HEK293 (cell line): Measurements from ENCODE around the gene DGCR8.
"Not testable (repeated sequence)": the region's sequence is repeated elsewhere in the genome, so short reads cannot be mapped to it uniquely, and the experiment has no call there.

ENCODE experiments used
- CTCF ChIA-PET: fragments of 350-600 bp; formaldehyde crosslinking; extraction: SDS; loops from one replicate; lab custom pipeline; 2021; ENCODE audit warnings: antibody characterized with exemption; lab: Yijun Ruan, JAX
- POLR2A ChIA-PET: fragments of 300-600 bp; formaldehyde crosslinking; extraction: SDS; loops from one replicate; lab custom pipeline; 2020; ENCODE audit warnings: antibody characterized with exemption, inconsistent platforms; lab: Yijun Ruan, JAX
- H3K27ac ChIP-seq: fragments of 200-500 bp; sonication (Bioruptor generic); 2 replicates; pipeline ENCODE4 v1.5.1; 2014; ENCODE audit warnings: low read depth, low read length, control low read depth, inconsistent platforms; ENCODE audit errors: extremely low read depth
- H3K36me3 ChIP-seq, 2 experiments: fragments of 200-500 bp in 1 of 2; sonication (Bioruptor generic) in 1 of 2; 1 replicate in 1 of 2; 2 replicates in 1 of 2; pipeline ENCODE4 v1.5.1; 2014 to 2017; ENCODE audit warnings: inconsistent platforms in 2 of 2, low read length in 2 of 2; ENCODE audit not compliant: control insufficient read depth in 2 of 2, insufficient read depth in 1 of 2
- H3K4me1 ChIP-seq: fragments of 200-500 bp; sonication (Bioruptor generic); 2 replicates; pipeline ENCODE4 v1.5.1; 2014; ENCODE audit warnings: mild to moderate bottlenecking, low read length, inconsistent platforms; ENCODE audit not compliant: control insufficient read depth, insufficient read depth
- H3K4me3 ChIP-seq: 2 replicates; pipeline ENCODE4 v1.5.1; 2011; ENCODE audit warnings: low read depth, mild to moderate bottlenecking, control low read depth, low read length, moderate library complexity
- H3K9me3 ChIP-seq: fragments of 200-500 bp; sonication (Bioruptor generic); 2 replicates; pipeline ENCODE4 v1.5.1; 2014; ENCODE audit warnings: low read depth, low read length, inconsistent platforms; ENCODE audit not compliant: control insufficient read depth, insufficient read depth
- MYNN ChIP-seq: fragments of 450-650 bp; formaldehyde crosslinking; IDR thresholded peaks from 2 replicates; pipeline ENCODE4 v1.5.1; 2016; ENCODE audit warnings: missing biosample characterization, missing genetic modification characterization, borderline replicate concordance
- ZNF394 ChIP-seq: fragments of 450-650 bp; formaldehyde crosslinking; IDR thresholded peaks from 2 replicates; pipeline ENCODE4 v1.5.1; 2016; ENCODE audit warnings: missing biosample characterization, missing genetic modification characterization, mild to moderate bottlenecking, moderate library complexity, borderline replicate concordance
- ZNF549 ChIP-seq: fragments of 450-650 bp; IDR thresholded peaks from 2 replicates; pipeline ENCODE4 v1.5.1; 2018; ENCODE audit warnings: missing biosample characterization, missing genetic modification characterization, mild to moderate bottlenecking, inconsistent platforms, moderate library complexity
- TF ChIP-seq, protein P1 (sequence below): fragments of 450-650 bp; formaldehyde crosslinking; IDR thresholded peaks from 2 replicates; pipeline ENCODE4 v1.5.1; 2016; ENCODE audit warnings: missing biosample characterization, missing genetic modification characterization

The DGCR8 gene

DNA sequence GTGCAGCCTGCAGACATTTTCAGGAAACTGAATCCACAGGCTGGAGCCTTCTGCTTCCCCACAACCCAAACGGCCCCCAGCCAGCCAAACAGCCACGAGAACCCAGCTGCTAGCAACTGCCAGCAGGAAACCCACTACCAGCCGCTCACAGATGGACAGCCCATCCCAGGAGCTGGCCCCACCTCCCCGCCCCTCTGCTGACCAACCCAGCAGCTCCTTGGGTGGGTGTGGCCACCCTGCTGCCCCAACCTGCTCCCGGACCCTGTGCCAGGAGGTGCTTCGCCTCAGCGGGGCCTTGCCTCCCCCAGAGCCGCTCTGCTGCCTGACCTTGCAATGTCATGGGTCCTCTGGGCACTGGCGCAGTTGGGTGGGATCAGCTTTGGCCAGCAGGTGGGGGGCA, 79.0 kb downstream of the DGCR8 start (continued):
- TF ChIP-seq MYNN, result no peak
- TF ChIP-seq, all 188 proteins: peak for 0

DNA sequence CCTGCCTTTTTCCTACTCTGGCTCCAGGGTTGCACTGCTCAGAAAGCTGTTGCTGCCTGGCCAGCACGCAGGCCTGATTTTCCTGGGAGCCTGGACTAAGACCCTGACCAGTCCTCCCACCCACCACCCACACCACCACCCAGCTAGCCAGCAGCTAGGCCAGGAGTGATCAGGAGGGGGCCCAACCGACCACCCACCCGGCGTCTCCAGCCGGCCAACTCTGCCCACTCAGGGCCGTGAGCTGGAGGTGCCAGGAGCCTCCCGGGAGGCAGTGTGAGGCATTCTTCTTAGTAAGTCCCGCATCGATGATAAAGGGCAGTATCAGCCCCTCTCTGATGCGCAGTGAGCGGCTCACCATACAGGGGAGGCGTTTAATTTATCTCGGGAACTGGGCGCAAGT, 79.5 kb downstream of the DGCR8 start:
- CTCF ChIA-PET, result interaction anchor here (0.7 to 1.6 kb wide), 7 partner anchors 13 to 125 kb away, joined by 3 to 11 read pairs (median 4); no protein-coding TSS in a partner anchor
- not testable (repeated sequence) for H3K4me1 ChIP-seq, H3K4me3 ChIP-seq, H3K36me3 ChIP-seq, H3K9me3 ChIP-seq, H3K27ac ChIP-seq
- POLR2A ChIA-PET, result interaction anchor here (0.6 to 1.1 kb wide), 4 partner anchors 12 to 511 kb away, joined by 6 to 10 read pairs (median 7); no protein-coding TSS in a partner anchor

DNA sequence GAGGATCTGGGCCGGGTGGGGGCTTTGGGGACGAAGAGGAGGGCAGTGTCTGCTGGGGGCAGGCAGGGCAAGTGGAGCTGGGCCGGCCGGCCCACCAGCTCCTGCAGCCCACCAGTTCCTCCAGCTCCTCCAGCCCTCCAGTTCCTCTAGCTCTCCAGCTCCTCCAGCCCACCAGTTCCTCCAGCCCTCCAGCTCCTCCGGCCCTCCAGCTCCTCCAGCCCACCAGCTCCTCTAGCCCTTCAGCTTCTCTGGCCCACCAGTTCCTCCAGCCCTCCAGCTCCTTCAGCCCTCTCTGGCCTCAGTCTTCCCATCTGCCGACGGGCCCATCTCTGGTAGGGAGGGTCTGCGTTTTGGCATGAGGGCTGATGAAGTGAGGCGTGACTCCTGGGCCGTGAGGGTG, 80.0 kb downstream of the DGCR8 start:
- ChIA-PET CTCF (interaction anchor here (0.7 to 1.6 kb wide), 5 partner anchors 13 to 125 kb away, joined by 3 to 11 read pairs (median 4); no protein-coding TSS in a partner anchor), POLR2A (interaction anchor here (0.6 to 1.1 kb wide), 4 partner anchors 12 to 511 kb away, joined by 6 to 10 read pairs (median 7); no protein-coding TSS in a partner anchor)
- Histone ChIP-seq H3K27ac (no peak overlapping the region), H3K4me3 (no peak overlapping the region), H3K4me1 (no peaks in the 10 kb centered on the region), H3K9me3 (no peaks in the 10 kb centered on the region), H3K36me3 (no peaks in the 10 kb centered on the region)
- TF ChIP-seq ZNF394 (tag by site-specific recombination) (peak; percentile 95), ZNF549 (tag by site-specific recombination) (no peak)
- TF ChIP-seq, protein P1, sequence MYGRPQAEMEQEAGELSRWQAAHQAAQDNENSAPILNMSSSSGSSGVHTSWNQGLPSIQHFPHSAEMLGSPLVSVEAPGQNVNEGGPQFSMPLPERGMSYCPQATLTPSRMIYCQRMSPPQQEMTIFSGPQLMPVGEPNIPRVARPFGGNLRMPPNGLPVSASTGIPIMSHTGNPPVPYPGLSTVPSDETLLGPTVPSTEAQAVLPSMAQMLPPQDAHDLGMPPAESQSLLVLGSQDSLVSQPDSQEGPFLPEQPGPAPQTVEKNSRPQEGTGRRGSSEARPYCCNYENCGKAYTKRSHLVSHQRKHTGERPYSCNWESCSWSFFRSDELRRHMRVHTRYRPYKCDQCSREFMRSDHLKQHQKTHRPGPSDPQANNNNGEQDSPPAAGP (tag by site-specific recombination), result 0 out of 2 replicates have a peak, but pooled peaks have one; percentile 29
